Breast epithelium (tissue), 4 donors: ENCODE measurements around the gene ZCWPW2. TPM values are rescaled to one million over a fixed set of nuclear protein-coding genes. Genes with fewer than 3 reads are reported as not detected.

Experiments used
- DNase-seq, 2 donors: peaks; one replicate each; pipeline ENCODE4 v3.0.0-alpha.2; 2019; ENCODE audit warnings: low spot score in 2 of 2
- H3K27ac ChIP-seq, 2 donors: fragments of 200-600 bp; sonication (generic) in 1 of 2; one replicate each; pipeline ENCODE4 v1.5.1; 2016 to 2019; ENCODE audit warnings: mild to moderate bottlenecking in 1 of 2
- H3K27me3 ChIP-seq, 2 donors: fragments of 200-600 bp; sonication (generic) in 1 of 2; one replicate each; pipeline versions ENCODE4 v1.5.1 to v1.6.0; 2017 to 2019; ENCODE audit warnings: control low read depth in 1 of 2, mild to moderate bottlenecking in 1 of 2
- H3K36me3 ChIP-seq: fragments of 200-600 bp; one replicate; pipeline ENCODE4 v1.5.1; 2019
- H3K4me1 ChIP-seq, 2 donors: fragments of 200-600 bp; sonication (generic); one replicate each; pipeline ENCODE4 v1.5.1; 2016 to 2019; ENCODE audit warnings: control low read depth in 1 of 2
- H3K4me3 ChIP-seq, 3 donors: fragments of 200-600 bp; sonication (generic); 1 replicate in 2 of 3; 2 replicates in 1 of 3; pipeline ENCODE4 v1.5.1; 2016 to 2019; ENCODE audit warnings: mild to moderate bottlenecking in 3 of 3, moderate library complexity in 2 of 3
- H3K9me3 ChIP-seq, 2 donors: fragments of 200-600 bp; sonication (generic) in 1 of 2; one replicate each; pipeline ENCODE4 v1.5.1; 2016 to 2019; ENCODE audit warnings: control low read depth in 1 of 2
- POLR2A ChIP-seq: fragments of 450-650 bp; IDR thresholded peaks from one replicate; pipeline ENCODE4 v1.6.1; 2016; ENCODE audit warnings: antibody characterized with exemption, mild to moderate bottlenecking, moderate library complexity
- POLR2AphosphoS5 ChIP-seq, 3 donors: sonication (generic); formaldehyde crosslinking; IDR thresholded peaks; one replicate each; pipeline ENCODE4 v1.6.1; 2017; ENCODE audit warnings: antibody characterized with exemption in 3 of 3
- intact Hi-C: fragments of 100-400 bp; cut with DNase I; formaldehyde crosslinking; loops from one replicate; pipeline ENCODE4 v1.15.1; 2023; ENCODE audit warnings: low total_unique reads
- total RNA-seq, 3 donors: library from RNA; depleted of rRNA; stranded (reverse); fragments of >200 nt; gene quantifications; one replicate each; pipeline ENCODE4 v1.1.0, GENCODE V29; 2016
- TF ChIP-seq, protein P1 (sequence below), 3 donors: fragments of 450-650 bp; IDR thresholded peaks; one replicate each; pipeline ENCODE4 v1.5.1; 2016 to 2017; ENCODE audit warnings: antibody characterized with exemption in 3 of 3, mild to moderate bottlenecking in 3 of 3, moderate library complexity in 3 of 3

The ZCWPW2 gene
- total RNA-seq, 3 donors from 2014 or later, result 1.1 to 2.3 (median 1.3) TPM

DNA sequence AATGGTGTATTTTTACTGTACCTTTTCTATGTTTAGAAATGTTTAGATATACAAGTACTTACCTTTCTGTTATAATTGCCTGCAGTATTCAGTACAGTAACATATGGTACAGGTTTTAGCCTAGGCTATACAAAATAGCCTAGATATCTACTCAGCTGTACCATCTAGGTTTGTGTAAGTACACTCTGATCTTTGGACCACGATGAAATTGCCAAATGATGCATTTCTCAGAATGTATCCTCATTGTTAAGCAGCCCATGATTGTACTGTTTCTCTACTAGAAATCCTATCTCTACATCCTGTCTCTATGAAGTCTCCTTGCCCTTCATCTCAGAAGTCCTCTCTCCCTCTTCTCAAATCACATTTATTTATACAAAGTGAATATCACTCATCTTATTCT lies 32.8 kb upstream of the ZCWPW2 start:
- Histone ChIP-seq H3K4me3 (no peak overlapping the region), H3K4me1 (no peaks in the 10 kb centered on the region), H3K36me3 (peaks cover 6% of the 10 kb centered on the region), H3K9me3 (no peaks in the 10 kb centered on the region), H3K27me3 (no peaks in the 10 kb centered on the region), H3K27ac (no peak overlapping the region)
- no peak for DNase-seq
- intact Hi-C loops, result no loop called here
- TF ChIP-seq POLR2A (no peak), POLR2AphosphoS5 (IDR thresholded peaks at IDR 0.05) (no peak)
- TF ChIP-seq, protein P1, sequence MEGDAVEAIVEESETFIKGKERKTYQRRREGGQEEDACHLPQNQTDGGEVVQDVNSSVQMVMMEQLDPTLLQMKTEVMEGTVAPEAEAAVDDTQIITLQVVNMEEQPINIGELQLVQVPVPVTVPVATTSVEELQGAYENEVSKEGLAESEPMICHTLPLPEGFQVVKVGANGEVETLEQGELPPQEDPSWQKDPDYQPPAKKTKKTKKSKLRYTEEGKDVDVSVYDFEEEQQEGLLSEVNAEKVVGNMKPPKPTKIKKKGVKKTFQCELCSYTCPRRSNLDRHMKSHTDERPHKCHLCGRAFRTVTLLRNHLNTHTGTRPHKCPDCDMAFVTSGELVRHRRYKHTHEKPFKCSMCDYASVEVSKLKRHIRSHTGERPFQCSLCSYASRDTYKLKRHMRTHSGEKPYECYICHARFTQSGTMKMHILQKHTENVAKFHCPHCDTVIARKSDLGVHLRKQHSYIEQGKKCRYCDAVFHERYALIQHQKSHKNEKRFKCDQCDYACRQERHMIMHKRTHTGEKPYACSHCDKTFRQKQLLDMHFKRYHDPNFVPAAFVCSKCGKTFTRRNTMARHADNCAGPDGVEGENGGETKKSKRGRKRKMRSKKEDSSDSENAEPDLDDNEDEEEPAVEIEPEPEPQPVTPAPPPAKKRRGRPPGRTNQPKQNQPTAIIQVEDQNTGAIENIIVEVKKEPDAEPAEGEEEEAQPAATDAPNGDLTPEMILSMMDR (IDR thresholded peaks at IDR 0.05), result no peak

DNA sequence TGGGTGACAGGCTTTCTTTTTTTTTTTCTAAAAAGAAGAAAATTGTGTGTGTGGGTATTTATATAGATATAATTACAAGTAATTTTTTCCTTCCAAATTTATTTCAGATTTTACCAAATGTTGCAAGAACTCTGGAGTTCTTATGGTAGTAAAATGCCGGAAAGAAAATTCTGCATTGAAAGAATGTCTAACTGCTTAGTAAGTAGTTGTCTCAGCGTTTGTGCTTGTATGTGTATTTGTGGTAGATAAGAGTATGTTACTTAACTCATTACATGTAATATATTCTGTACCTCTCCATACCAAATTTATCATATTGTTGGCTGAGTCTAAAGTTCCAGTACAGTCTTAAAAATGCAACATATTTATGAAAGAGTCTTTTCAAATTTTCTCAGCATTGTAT lies 32.3 kb upstream of the ZCWPW2 start:
- intact Hi-C loops, result no loop called here
- H3K27me3 ChIP-seq, result no peaks in the 10 kb centered on the region
- H3K4me3 ChIP-seq, result no peak overlapping the region
- H3K36me3 ChIP-seq, result peaks cover 6% of the 10 kb centered on the region
- H3K9me3 ChIP-seq, result no peaks in the 10 kb centered on the region
- DNase-seq, result no peak
- no peaks in the 10 kb centered on the region for H3K4me1 ChIP-seq
- H3K27ac ChIP-seq, result no peak overlapping the region
- no peak for TF ChIP-seq POLR2AphosphoS5 (IDR thresholded peaks at IDR 0.05)
- TF ChIP-seq POLR2A, result no peak
- TF ChIP-seq, protein P1 (IDR thresholded peaks at IDR 0.05), result no peak

DNA sequence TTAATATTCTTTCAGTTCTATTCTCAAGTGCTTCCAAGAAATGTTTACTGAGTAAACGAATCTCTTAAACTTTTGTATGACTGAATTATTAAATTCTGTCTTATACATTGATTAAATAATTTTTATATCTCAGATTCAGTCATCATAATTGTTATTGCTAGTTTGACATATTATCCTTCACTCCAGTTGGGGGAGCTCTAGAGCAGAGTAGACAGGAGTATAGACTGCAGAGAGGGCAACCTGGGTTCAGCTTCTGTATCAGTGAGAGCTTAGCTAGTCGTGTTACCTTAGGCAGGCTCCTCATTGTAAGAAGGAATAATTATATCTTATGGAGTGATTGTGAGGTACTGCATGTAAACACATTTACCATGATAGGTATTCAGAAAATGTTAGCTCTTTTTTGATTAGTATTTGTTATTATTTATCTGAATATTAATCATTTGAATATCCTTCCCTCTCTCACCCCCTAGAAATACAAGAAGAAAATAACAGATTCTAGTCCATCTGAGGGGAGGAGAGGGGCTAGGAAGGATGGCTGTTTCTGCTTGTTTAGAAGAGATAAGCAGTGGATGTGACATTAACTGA lies 31.0 kb upstream of the ZCWPW2 start:
- Histone ChIP-seq H3K27me3 (no peaks in the 10 kb centered on the region), H3K4me1 (no peaks in the 10 kb centered on the region), H3K4me3 (no peak overlapping the region), H3K9me3 (no peaks in the 10 kb centered on the region), H3K27ac (no peak overlapping the region), H3K36me3 (peaks cover 6% of the 10 kb centered on the region)
- intact Hi-C loops, result no loop called here
- DNase-seq, result no peak
- TF ChIP-seq, protein P1 (IDR thresholded peaks at IDR 0.05), result peak in 2 of 3 donors; percentile 23 to 27
- TF ChIP-seq POLR2AphosphoS5 (IDR thresholded peaks at IDR 0.05) (no peak), POLR2A (no peak)

DNA sequence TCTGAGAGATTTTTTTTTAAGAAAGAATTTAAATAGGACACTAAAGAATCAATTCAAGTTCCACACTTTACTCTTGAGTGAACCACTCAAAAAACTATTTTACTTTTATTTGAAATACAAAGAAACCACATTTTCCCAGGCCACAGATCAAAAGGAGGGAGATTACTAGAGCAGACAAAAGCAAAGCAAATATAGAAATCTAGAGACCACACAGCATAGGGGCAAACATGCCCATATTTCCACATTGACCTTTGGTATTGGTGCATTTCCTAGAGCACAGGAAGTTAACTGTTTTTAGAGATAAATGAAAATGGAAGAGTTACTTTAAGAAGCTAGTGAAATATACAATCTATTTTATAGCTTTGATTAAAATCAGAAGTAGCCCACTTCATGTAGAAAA lies 27.5 kb upstream of the ZCWPW2 start:
- no peak for DNase-seq
- Histone ChIP-seq H3K27ac (no peak overlapping the region), H3K27me3 (no peaks in the 10 kb centered on the region), H3K9me3 (no peaks in the 10 kb centered on the region), H3K4me1 (no peaks in the 10 kb centered on the region), H3K36me3 (peaks cover 6% of the 10 kb centered on the region), H3K4me3 (no peak overlapping the region)
- TF ChIP-seq, protein P1 (IDR thresholded peaks at IDR 0.05), result no peak
- no peak for TF ChIP-seq POLR2A
- no peak for TF ChIP-seq POLR2AphosphoS5 (IDR thresholded peaks at IDR 0.05)
- intact Hi-C loops, result no loop called here

DNA sequence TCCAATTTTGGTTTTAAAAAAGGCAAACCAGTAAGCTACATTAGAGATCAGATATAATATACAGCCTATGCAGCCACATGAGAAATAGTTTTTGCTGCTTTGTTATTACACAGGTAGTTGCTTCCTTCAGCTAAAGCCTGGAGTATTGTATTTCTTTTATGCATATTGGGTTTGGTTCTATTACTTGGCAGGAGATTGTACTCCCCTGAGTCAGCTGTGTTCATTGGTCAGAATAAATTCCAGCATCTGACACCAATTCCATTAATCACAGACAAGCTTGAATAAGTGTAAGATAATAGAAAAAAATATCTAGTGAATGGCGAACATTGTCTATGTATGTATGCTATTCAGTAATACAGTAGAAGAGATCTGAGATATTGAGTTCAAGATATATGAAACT lies 26.1 kb upstream of the ZCWPW2 start:
- no peaks in the 10 kb centered on the region for H3K9me3 ChIP-seq
- no peaks in the 10 kb centered on the region for H3K4me1 ChIP-seq
- intact Hi-C loops, result no loop called here
- TF ChIP-seq, protein P1 (IDR thresholded peaks at IDR 0.05), result no peak
- TF ChIP-seq POLR2AphosphoS5 (IDR thresholded peaks at IDR 0.05), result no peak
- no peak for TF ChIP-seq POLR2A
- no peak overlapping the region for H3K27ac ChIP-seq
- no peak overlapping the region for H3K4me3 ChIP-seq
- no peaks in the 10 kb centered on the region for H3K27me3 ChIP-seq
- H3K36me3 ChIP-seq, result peaks cover 6% of the 10 kb centered on the region
- no peak for DNase-seq
